ENCODE measurements around the gene ETS1.

ETS1 gene, protein sequence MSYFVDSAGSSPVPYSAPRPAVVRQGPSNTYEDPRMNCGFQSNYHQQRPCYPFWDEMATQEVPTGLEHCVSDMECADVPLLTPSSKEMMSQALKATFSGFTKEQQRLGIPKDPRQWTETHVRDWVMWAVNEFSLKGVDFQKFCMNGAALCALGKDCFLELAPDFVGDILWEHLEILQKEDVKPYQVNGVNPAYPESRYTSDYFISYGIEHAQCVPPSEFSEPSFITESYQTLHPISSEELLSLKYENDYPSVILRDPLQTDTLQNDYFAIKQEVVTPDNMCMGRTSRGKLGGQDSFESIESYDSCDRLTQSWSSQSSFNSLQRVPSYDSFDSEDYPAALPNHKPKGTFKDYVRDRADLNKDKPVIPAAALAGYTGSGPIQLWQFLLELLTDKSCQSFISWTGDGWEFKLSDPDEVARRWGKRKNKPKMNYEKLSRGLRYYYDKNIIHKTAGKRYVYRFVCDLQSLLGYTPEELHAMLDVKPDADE

DNA sequence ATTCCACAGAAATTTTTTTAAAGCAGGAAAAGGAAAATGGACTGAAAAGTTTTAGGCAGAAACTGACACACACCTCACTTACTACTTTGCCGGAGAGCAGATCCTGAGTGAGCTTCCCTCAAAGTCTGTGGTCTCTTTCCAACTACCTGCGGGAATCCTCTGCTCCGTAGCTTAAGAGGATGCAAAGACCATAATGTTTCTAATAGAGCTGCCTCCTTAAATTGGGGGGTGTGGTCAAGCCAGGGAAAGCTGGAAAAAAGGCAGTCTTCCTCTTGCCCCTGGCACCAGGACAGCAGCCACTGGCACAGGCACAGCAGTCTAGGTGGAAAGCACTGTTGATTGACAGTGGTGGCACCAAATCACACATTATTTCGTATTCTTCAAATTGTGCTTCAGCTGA, at the start of gene ETS1:
TSS of gene ETS1 (minus strand) at position 144 of the 400 bp plus-strand sequence. CDS start 14,428 bp downstream, outside the sequence.
- DNase-seq (ENCODE audit: low read depth, low spot score): no peak

DNA sequence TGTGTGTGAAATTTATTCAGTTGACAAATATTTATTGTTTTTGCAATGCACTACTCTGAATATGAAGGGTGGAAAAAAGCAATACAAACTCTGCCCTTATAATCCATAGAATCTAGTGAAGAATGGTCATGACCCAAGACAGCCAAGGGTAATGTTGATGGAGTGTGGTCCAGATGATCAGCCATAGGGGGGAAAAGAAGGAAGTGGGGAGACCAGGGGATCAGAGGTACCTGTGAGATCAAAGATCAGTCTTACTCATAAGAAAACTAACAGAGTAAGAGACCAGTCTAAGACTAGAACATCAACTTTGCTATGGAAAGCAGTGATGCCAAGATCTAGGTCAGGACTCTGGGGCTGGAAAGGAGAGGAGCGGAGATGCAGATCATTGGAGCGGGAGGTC, 47.0 kb upstream of the ETS1 start:
- DNase-seq (ENCODE audit: low read depth, low spot score): no peak

- DNase-seq (ENCODE audit: low read depth, low spot score): no peak
Measured at GRCh38 chr11:128633384-128633965, 46.1 kb upstream of the ETS1 start.

GRCh38 chr11:128632141-128632791, 44.9 kb upstream of the ETS1 start:
- DNase-seq (ENCODE audit: low read depth, low spot score): no peak

GRCh38 chr11:128630367-128631230, 43.2 kb upstream of the ETS1 start:
- peak; percentile 60 for DNase-seq (ENCODE audit: low read depth, low spot score)

DNA sequence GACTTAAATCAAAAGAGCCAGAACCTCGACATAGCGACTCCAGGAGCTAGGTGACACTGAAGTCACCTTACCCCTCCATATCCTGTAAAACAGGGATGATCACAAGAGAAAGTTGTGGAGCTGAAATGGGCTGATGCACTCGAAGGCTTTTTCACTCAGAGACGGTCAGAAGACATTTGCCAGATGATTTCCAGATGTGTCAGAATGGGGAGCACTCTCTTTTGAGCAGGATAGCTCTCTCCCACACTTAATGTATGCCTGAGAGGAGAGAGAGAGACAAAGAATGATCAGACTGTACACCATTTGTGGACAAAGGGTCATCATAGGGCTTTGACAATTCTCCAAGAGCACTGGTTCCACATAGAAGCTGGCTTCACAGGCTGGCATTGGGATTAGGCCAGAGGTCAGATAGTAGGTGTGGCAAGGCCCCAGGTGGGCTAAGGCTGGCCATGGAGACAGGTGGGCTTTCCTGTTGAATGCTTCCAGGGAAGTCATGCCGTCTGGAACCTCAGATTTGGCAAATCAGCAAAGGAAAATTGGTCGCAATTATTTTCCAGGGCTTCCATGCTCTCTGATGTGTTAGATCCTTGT, 42.3 kb upstream of the ETS1 start:
- no peak for DNase-seq (ENCODE audit: low read depth, low spot score)

- DNase-seq (ENCODE audit: low read depth, low spot score): no peak
Measured at GRCh38 chr11:128628686-128629085, 41.3 kb upstream of the ETS1 start.

GRCh38 chr11:128628325-128628673, 40.9 kb upstream of the ETS1 start:
- no peak for DNase-seq (ENCODE audit: low read depth, low spot score)

GRCh38 chr11:128627666-128628324, 40.4 kb upstream of the ETS1 start:
- DNase-seq (ENCODE audit: low read depth, low spot score): no peak

- DNase-seq (ENCODE audit: low read depth, low spot score): no peak
Measured at GRCh38 chr11:128626913-128627665, 39.7 kb upstream of the ETS1 start.

- DNase-seq (ENCODE audit: low read depth, low spot score): no peak
Measured at GRCh38 chr11:128625746-128626145, 38.4 kb upstream of the ETS1 start.

DNA sequence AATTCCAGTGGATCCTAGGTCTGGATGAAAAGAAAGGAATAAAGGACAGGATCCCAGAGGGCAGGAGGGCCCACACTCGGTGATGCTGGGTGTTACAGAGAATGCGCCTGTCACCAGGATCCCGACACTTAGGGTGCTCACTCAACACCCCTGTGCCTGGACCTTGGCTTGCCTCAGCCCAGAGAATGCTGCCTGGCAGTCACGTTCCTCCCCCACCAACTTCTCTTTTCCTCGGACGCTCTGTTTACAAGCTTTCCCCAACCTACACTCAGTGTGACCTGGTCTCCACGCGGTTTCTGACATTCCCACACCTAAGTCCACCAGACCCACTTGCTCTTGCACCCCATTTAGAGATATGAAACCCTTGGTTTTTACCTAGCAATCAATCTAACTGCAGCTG, 38.0 kb upstream of the ETS1 start:
- DNase-seq (ENCODE audit: low read depth, low spot score): no peak

DNA sequence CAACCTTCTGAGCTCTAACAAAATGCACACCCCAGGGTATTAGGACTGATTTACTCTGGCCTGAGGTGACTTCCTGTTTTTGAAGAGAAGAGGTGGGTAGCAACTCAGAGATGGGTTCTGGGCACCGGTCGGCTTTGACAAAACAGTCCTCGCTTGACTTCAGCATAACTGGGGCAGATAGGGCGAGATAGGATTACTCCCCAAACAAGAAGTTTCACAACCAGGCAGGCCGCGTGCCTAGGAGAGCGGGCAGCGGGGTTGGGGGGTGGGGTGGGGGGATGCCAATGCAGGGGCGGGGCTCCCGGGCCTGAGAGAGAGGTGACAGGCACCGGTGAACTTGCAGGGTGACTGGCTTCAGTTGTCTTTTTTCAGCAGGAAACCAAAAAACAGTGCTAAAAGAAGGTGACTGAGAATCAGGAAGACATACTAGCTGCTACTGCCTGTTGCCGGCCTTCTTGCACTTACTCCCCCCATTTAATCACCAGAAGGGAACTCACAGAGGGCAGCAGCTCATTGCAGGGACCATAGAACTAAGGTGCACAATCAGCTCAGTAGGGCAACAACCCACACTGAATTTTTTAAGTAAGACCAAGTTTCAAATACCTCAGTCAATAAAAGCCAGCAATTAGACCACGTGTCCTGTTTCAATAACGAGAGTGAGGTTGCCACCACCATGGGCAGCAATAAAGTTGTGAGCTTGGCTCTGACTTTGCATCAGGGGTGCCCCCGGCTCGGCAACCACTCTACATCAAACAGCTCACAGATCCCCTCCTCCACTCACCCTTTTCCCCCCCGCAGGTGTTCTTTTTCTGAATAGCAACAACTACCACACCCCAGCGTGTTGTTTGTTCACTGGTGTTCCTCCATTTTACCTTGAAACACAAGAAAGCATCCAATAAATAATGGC, 37.2 kb upstream of the ETS1 start:
- no peak for DNase-seq (ENCODE audit: low read depth, low spot score)

GRCh38 chr11:128623091-128623490, 35.7 kb upstream of the ETS1 start:
- DNase-seq (ENCODE audit: low read depth, low spot score): no peak

DNA sequence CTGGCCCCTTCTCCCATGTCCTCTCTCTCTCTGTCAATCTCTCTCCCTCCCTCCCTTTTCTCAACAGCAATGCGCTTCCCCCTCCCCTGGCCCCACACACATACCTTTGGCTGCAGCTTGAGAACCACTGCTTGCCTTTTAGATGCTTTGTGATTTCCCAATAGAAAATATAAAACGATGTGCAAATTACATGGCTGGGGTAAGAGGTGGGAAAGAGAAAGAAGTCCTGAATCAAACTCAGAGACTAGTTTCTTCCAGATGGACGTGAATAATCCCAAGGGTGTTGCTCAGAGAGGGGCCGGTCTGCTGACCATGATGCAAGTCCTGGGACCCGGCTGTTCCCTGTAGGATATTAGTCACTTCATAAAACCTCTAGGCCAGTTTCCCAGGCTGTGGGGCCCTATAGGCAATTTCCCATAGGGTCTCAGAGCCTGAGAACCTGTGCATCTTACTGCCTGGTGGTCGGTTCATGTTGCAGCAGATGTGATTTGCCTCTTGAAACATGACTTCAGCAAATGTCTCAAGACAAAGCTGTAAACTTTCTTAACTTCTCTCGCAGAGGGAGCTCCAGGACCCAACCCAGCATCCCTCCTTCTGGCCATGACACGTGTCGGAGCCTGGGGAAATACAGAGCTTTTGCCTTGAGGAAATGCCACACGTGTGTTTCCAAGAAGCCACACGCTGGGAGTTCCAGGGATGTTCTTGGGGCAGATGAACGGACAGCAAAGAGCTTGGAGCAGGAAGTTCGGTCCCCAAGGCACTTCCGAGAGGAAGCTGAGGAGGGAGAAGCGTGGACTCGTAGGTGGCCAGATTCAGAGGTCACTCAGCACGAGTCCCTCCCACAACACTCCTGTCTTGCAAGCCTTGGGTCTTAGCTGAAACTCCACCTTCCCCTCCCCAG, 34.5 kb upstream of the ETS1 start:
- DNase-seq (ENCODE audit: low read depth, low spot score): peak; percentile 80

DNA sequence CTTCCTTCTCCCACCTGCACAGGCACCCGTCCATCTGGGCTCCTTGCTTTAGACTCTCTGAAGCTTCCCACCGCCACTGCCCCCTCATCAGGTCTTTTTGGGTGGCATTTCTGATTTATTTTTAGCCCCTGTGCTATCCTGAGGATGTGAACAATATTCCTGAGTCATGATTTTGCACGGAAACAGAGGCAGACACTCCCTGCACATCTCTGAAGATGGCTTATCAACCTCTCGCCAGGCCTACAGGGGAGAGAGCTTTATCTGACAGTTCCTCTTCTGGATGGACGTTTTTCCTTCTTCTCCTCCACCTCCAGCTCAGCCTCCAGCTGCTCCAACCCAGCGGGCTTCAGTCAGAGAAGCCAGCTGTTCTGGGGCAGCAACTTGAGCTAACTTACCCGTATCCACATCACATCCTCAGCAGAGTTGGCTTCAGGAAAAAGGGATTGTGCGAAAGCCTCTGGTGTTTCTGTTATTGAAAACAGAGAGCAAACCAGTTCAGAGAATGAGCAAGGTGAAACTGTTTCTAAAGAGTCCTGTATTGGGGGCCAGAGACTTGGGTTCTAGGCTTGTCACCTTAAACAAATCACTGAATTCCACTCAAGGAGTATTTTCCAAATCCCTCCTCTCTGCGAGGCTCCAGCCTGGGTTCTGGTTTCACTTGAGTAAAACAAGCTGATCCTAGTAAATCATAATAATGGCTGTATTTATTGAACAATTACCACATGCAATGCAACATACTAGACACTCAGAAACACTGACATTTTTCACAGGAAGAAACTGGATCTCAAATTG, 33.1 kb upstream of the ETS1 start:
- DNase-seq (ENCODE audit: low read depth, low spot score): no peak
